SK-N-MC (cell line): ENCODE data around the gene SH3PXD2A.

ENCODE experiments used
- EZH2 ChIP-seq: fragments of 200-600 bp; sonication (generic); IDR thresholded peaks from one replicate; pipeline ENCODE4 v1.6.1; 2017; ENCODE audit warnings: antibody characterized with exemption
- FOXP2 ChIP-seq: optimal IDR thresholded peaks from 2 replicates; pipeline ENCODE3; 2011; ENCODE audit warnings: mild to moderate bottlenecking, moderate library complexity; ENCODE audit not compliant: insufficient read depth; ENCODE audit errors: extremely low read length, control extremely low read depth
- POLR2AphosphoS5 ChIP-seq: IDR thresholded peaks from 2 replicates; pipeline ENCODE4 v1.6.1; 2012; ENCODE audit warnings: mild to moderate bottlenecking, low read depth, low read length, borderline replicate concordance

- no peak for TF ChIP-seq EZH2
- no peak for TF ChIP-seq POLR2AphosphoS5
- TF ChIP-seq FOXP2 = no peak
Measured at GRCh38 chr10:103793920-103794883, 61.2 kb downstream of the SH3PXD2A start.
